A549 treated with AZD9567 at 1 μM for 4 hours (cell line): ENCODE measurements around the gene SSBP1. TPM values are rescaled to one million over a fixed set of nuclear protein-coding genes. Genes with fewer than 3 reads are reported as not detected.

Experiments
- total RNA-seq: library from RNA; stranded (reverse); fragments of 200-300 nt; extraction: Qiagen RNA extraction; gene quantifications from 5 replicates; pipeline ENCODE4 v1.2.3, GENCODE V29; 2022; ENCODE audit not compliant: insufficient read depth

SSBP1 gene
- 281 to 338 TPM (median 284 TPM) in 5 replicates for total RNA-seq

DNA sequence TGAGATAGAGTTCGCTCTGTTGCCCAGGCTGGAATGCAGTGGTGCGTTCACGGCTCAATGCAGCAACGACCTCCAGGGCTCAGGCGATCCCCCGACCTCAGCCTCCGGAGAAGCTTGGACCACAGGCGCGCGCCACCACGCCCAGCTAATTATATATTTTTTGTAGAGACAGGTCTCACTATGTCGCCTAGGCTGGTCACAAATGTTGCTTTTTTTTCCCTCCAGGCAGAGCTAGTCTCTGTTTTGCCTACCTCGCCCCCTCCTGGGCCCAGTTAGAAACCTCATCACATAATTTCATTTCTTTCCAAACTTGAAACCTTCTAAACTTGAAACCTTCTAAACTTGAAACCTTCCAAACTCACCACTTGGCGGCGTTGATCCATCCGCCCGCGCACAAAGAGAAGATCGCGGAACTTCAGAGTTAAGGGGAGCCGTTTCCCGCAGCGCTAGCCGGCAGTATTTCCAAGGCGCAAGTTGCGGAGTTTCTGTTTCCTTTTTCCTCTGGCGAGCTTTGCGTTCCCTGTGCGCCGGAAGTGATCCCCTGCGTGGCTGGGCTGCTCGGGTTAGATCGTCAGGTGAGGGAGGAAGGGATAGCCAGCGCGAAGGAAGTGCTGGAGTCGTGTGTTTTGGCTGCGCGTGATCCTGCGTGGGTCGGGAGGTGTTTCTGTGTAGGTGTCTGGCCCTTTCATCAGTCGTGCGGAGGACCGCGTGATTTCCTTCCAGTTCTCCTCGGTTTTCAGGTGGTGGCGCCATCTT is at the start of gene SSBP1:
TSS of gene SSBP1 (plus strand) at position 523 of the 756 bp plus-strand sequence. CDS start 809 bp downstream, outside the sequence.

DNA sequence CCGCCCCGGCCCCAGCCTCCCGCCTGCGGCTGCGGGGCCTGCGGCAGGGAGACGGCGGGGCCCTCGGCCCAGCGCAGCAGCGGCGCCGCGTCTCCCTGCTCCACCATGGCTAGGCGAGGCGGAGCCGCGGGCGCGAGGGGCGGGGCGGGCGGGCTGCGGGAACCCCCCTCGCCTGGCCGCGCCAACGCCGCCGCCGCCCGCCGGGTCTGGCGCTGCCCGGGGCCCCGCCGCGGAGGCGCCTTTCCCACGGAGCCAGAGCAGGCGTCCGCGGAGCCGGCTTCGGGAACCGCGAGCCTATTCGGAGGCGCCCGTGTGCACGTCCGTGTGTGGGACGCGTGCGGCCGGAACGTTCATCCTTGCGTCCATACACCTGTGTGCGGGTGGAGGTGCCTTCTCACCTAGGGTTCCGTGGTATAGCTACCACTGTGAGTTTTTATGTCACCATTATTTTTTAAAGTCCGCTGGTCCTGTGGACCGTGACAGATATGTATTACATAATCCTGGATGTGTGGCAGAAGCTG is 36.1 kb upstream of the SSBP1 start, which contains the start of gene DENND11:
TSS of gene DENND11 (minus strand) at position 120 of the 521 bp plus-strand sequence. CDS start at position 107, 13 bp downstream.

GRCh38 chr7:141708351-141708750 is 29.8 kb upstream of the SSBP1 start, which contains the start of gene WEE2:
Gene WEE2, plus strand, starts transcription at chr7:141708353. Its CDS starts 406 bp downstream, at chr7:141708759.

GRCh38 chr7:141763797-141764196 is 25.6 kb downstream of the SSBP1 start, which contains the start of gene TAS2R3:
Gene TAS2R3, plus strand, starts transcription at chr7:141764097. Its CDS starts 62 bp downstream, at chr7:141764159.

GRCh38 chr7:141776374-141776773 is 38.2 kb downstream of the SSBP1 start, which contains the start of gene TAS2R4:
Gene TAS2R4, plus strand, starts transcription at chr7:141776674. Its CDS starts 1,815 bp downstream, at chr7:141778489.

GRCh38 chr7:141789917-141790316 is 51.8 kb downstream of the SSBP1 start, which contains the start of gene TAS2R5:
Gene TAS2R5, plus strand, starts transcription at chr7:141790217. Its CDS starts 145 bp downstream, at chr7:141790362.

Other genes starting within 250 kb of the SSBP1 start
- gene AGK, start 186.9 kb upstream of the SSBP1 start, total RNA-seq: 28.2 to 38.3 TPM (median 31.1 TPM) in 5 replicates
- gene DENND11, start 36.2 kb upstream of the SSBP1 start, total RNA-seq: 4.5 to 6.0 TPM (median 5.8 TPM) in 5 replicates
- gene WEE2, start 30.0 kb upstream of the SSBP1 start, total RNA-seq: 0.02 TPM in 1 of 5 replicates, not detected in the others
- not detected in 5 replicates for gene TAS2R3, start 25.7 kb downstream of the SSBP1 start, total RNA-seq
- 0.08 to 0.25 TPM (median 0.17 TPM) in 4 of 5 replicates, not detected in the other for gene TAS2R4, start 38.3 kb downstream of the SSBP1 start, total RNA-seq
- 0.34 to 0.65 TPM (median 0.49 TPM) in 4 of 5 replicates, not detected in the other for gene TAS2R5, start 51.9 kb downstream of the SSBP1 start, total RNA-seq
- gene PRSS37, start 103.1 kb downstream of the SSBP1 start, total RNA-seq: 0.15 TPM in 1 of 5 replicates, not detected in the others
- gene OR9A4, start 178.0 kb downstream of the SSBP1 start, total RNA-seq: not detected in 5 replicates
- not detected in 5 replicates for gene CLEC5A, start 208.6 kb downstream of the SSBP1 start, total RNA-seq
- gene TAS2R38, start 235.4 kb downstream of the SSBP1 start, total RNA-seq: not detected in 5 replicates